Natural killer cell treated with Interleukin-12 subunit alpha and Interleukin-12 subunit beta and Interleukin-15 and Interleukin-18, amount 100 ng/mL, for 72 hours (primary cell): ENCODE results near the gene B3GAT3. TPM values are rescaled to one million over a fixed set of nuclear protein-coding genes. Genes with fewer than 3 reads are reported as not detected.
"Not testable (repeated sequence)": the region's sequence is repeated elsewhere in the genome, so short reads cannot be mapped to it uniquely, and the experiment has no call there.

Source experiments
- ATAC-seq, 2 donors: fragments of 150-1000 bp; cut with Tn5 transposase in 1 of 2; sonication (Bioruptor Pico), chemical (Tn5 transposase) in 1 of 2; 2 replicates each; pipeline ENCODE4 v1.10.0; 2021
- DNase-seq: peaks from one replicate; pipeline ENCODE4 v3.0.0; 2022; ENCODE audit warnings: low spot score
- H3K27ac Mint-ChIP-seq, 2 donors: 1 replicate in 1 of 2; 2 replicates in 1 of 2; pipeline ENCODE4 v1.8.0; 2022; ENCODE audit warnings: mixed read lengths in 2 of 2, mild to moderate bottlenecking in 1 of 2, moderate library complexity in 1 of 2
- H3K27me3 Mint-ChIP-seq, 2 donors: 1 replicate in 1 of 2; 2 replicates in 1 of 2; pipeline ENCODE4 v1.8.0; 2022; ENCODE audit warnings: mixed read lengths in 2 of 2
- H3K36me3 Mint-ChIP-seq: one replicate; pipeline ENCODE4 v1.8.0; 2022; ENCODE audit warnings: mixed read lengths
- H3K4me1 Mint-ChIP-seq, 2 donors: 1 replicate in 1 of 2; 2 replicates in 1 of 2; pipeline ENCODE4 v1.8.0; 2022; ENCODE audit warnings: low read depth in 2 of 2, mixed read lengths in 2 of 2, mild to moderate bottlenecking in 1 of 2
- H3K4me3 Mint-ChIP-seq: one replicate; pipeline ENCODE4 v1.8.0; 2022; ENCODE audit warnings: mixed read lengths
- H3K9me3 Mint-ChIP-seq: 2 replicates; pipeline ENCODE4 v1.8.0; 2022; ENCODE audit warnings: mixed read lengths
- total RNA-seq, 2 donors: library from RNA; stranded (reverse); gene quantifications; one replicate each; pipeline ENCODE4 v1.2.3, GENCODE V29; 2022

Gene B3GAT3
- total RNA-seq, 2 donors from 2014 or later, result 72.8 to 98.7 TPM

GRCh38 chr11:62650283-62650682 lies 28.5 kb upstream of the B3GAT3 start:
- Mint-ChIP-seq H3K4me1 (peaks cover 30 to 33% of the 10 kb centered on the region in 2 donors), H3K27ac (peak overlapping the region in 1 of 2 donors; percentile 60)
- H3K36me3 Mint-ChIP-seq, H3K4me3 Mint-ChIP-seq, ATAC-seq, H3K27me3 Mint-ChIP-seq, H3K9me3 Mint-ChIP-seq: not testable (repeated sequence)
- peak; percentile 44 for DNase-seq

GRCh38 chr11:62649486-62649885 lies 27.7 kb upstream of the B3GAT3 start:
- H3K27me3 Mint-ChIP-seq, result no peaks in the 10 kb centered on the region
- H3K27ac Mint-ChIP-seq, result no peak overlapping the region
- H3K36me3 Mint-ChIP-seq, result peaks cover 5% of the 10 kb centered on the region
- H3K4me1 Mint-ChIP-seq, result peaks cover 30 to 36% of the 10 kb centered on the region in 2 donors
- H3K4me3 Mint-ChIP-seq, result no peak overlapping the region
- ATAC-seq, result no peak
- H3K9me3 Mint-ChIP-seq, result no peaks in the 10 kb centered on the region
- no peak for DNase-seq

- no peak for DNase-seq
- Mint-ChIP-seq H3K4me1 (peaks cover 30 to 33% of the 10 kb centered on the region in 2 donors), H3K4me3 (no peak overlapping the region), H3K36me3 (peaks cover 5% of the 10 kb centered on the region), H3K9me3 (no peaks in the 10 kb centered on the region), H3K27ac (no peak overlapping the region), H3K27me3 (no peaks in the 10 kb centered on the region)
- no peak for ATAC-seq
Measured at GRCh38 chr11:62648967-62649364, 27.2 kb upstream of the B3GAT3 start.

GRCh38 chr11:62648185-62648966 lies 26.6 kb upstream of the B3GAT3 start:
- peaks cover 25 to 30% of the 10 kb centered on the region in 2 donors for H3K4me1 Mint-ChIP-seq
- no peak for ATAC-seq
- H3K9me3 Mint-ChIP-seq, result no peaks in the 10 kb centered on the region
- no peak overlapping the region for H3K27ac Mint-ChIP-seq
- no peak for DNase-seq
- H3K36me3 Mint-ChIP-seq, result peaks cover 5% of the 10 kb centered on the region
- no peaks in the 10 kb centered on the region for H3K27me3 Mint-ChIP-seq
- no peak overlapping the region for H3K4me3 Mint-ChIP-seq

- no peak overlapping the region for H3K27ac Mint-ChIP-seq
- H3K36me3 Mint-ChIP-seq, result peaks cover 5% of the 10 kb centered on the region
- no peak overlapping the region for H3K4me3 Mint-ChIP-seq
- H3K27me3 Mint-ChIP-seq, result no peaks in the 10 kb centered on the region
- ATAC-seq (no peak), DNase-seq (no peak)
- no peaks in the 10 kb centered on the region for H3K9me3 Mint-ChIP-seq
- H3K4me1 Mint-ChIP-seq, result peaks cover 21 to 27% of the 10 kb centered on the region in 2 donors
Measured at GRCh38 chr11:62647609-62648005, 25.8 kb upstream of the B3GAT3 start.

- Mint-ChIP-seq H3K4me3 (peak overlapping the region; percentile 97), H3K27ac (peak overlapping the region; percentile 88 to 97), H3K9me3 (no peaks in the 10 kb centered on the region), H3K27me3 (no peaks in the 10 kb centered on the region), H3K4me1 (peaks cover 15 to 22% of the 10 kb centered on the region in 2 donors), H3K36me3 (no peaks in the 10 kb centered on the region)
- ATAC-seq (no peak), DNase-seq (no peak)
Measured at GRCh38 chr11:62646825-62647608, 25.2 kb upstream of the B3GAT3 start.

GRCh38 chr11:62645946-62646824 lies 24.4 kb upstream of the B3GAT3 start, which contains the start of gene GANAB:
GANAB (minus strand) TSS chr11:62646613; CDS start chr11:62646599, 14 bp downstream.
- Mint-ChIP-seq H3K27ac (peak within 1 kb of the TSS; percentile 88 to 97), H3K9me3 (no peaks in the 10 kb centered on the region)
- peak; percentile 99 for DNase-seq

GRCh38 chr11:62645671-62645945 lies 23.8 kb upstream of the B3GAT3 start:
- H3K4me3 Mint-ChIP-seq, result peak overlapping the region; percentile 97
- no peak for DNase-seq
- H3K27me3 Mint-ChIP-seq, result no peaks in the 10 kb centered on the region
- no peaks in the 10 kb centered on the region for H3K36me3 Mint-ChIP-seq
- peak overlapping the region; percentile 88 to 97 for H3K27ac Mint-ChIP-seq
- peaks cover 15 to 22% of the 10 kb centered on the region in 2 donors for H3K4me1 Mint-ChIP-seq
- no peak for ATAC-seq
- H3K9me3 Mint-ChIP-seq, result no peaks in the 10 kb centered on the region

More at GRCh38 chr11:62645946-62646824, 24.4 kb upstream of the B3GAT3 start, which contains the start of gene GANAB:
- ATAC-seq, result peak; percentile 99
- H3K4me3 Mint-ChIP-seq, result peak within 1 kb of the TSS; percentile 97
- no peaks in the 10 kb centered on the region for H3K36me3 Mint-ChIP-seq
- peaks cover 11 to 20% of the 10 kb centered on the region in 2 donors for H3K4me1 Mint-ChIP-seq
- H3K27me3 Mint-ChIP-seq, result no peaks in the 10 kb centered on the region

GRCh38 chr11:62644220-62644619 lies 22.4 kb upstream of the B3GAT3 start:
- Mint-ChIP-seq H3K36me3 (peaks cover 6% of the 10 kb centered on the region), H3K27me3 (no peaks in the 10 kb centered on the region), H3K4me3 (peak overlapping the region; percentile 25), H3K27ac (peak overlapping the region; percentile 88 to 97), H3K4me1 (peaks cover 22 to 27% of the 10 kb centered on the region in 2 donors), H3K9me3 (no peaks in the 10 kb centered on the region)
- DNase-seq, result no peak
- no peak for ATAC-seq

- DNase-seq (no peak), ATAC-seq (no peak)
- peaks cover 9 to 17% of the 10 kb centered on the region in 2 donors for H3K4me1 Mint-ChIP-seq
- H3K4me3 Mint-ChIP-seq, result no peak overlapping the region
- H3K27ac Mint-ChIP-seq, result peak overlapping the region in 1 of 2 donors; percentile 80
- no peaks in the 10 kb centered on the region for H3K27me3 Mint-ChIP-seq
- no peaks in the 10 kb centered on the region for H3K9me3 Mint-ChIP-seq
- H3K36me3 Mint-ChIP-seq, result peaks cover 38% of the 10 kb centered on the region
Measured at GRCh38 chr11:62632492-62632891, 10.7 kb upstream of the B3GAT3 start.

GRCh38 chr11:62627713-62628112 lies 5.9 kb upstream of the B3GAT3 start:
- peaks cover 30% of the 10 kb centered on the region for H3K36me3 Mint-ChIP-seq
- ATAC-seq (no peak), DNase-seq (no peak)
- peaks cover 0 to 10% of the 10 kb centered on the region in 2 donors for H3K4me1 Mint-ChIP-seq
- H3K4me3 Mint-ChIP-seq, result no peak overlapping the region
- H3K9me3 Mint-ChIP-seq, result no peaks in the 10 kb centered on the region
- peak overlapping the region in 1 of 2 donors; percentile 43 for H3K27ac Mint-ChIP-seq
- no peaks in the 10 kb centered on the region for H3K27me3 Mint-ChIP-seq

GRCh38 chr11:62622476-62623089 lies 797 bp upstream of the B3GAT3 start:
- no peak for DNase-seq
- Mint-ChIP-seq H3K4me1 (peaks cover 17 to 20% of the 10 kb centered on the region in 2 donors), H3K4me3 (peak overlapping the region; percentile 100), H3K27ac (peak overlapping the region; percentile 96 to 99), H3K27me3 (no peaks in the 10 kb centered on the region), H3K36me3 (peaks cover 18% of the 10 kb centered on the region), H3K9me3 (no peaks in the 10 kb centered on the region)
- no peak for ATAC-seq

GRCh38 chr11:62621027-62621566 lies 689 bp downstream of the B3GAT3 start:
- no peaks in the 10 kb centered on the region for H3K27me3 Mint-ChIP-seq
- DNase-seq, result no peak
- ATAC-seq, result no peak
- peak overlapping the region; percentile 96 to 99 for H3K27ac Mint-ChIP-seq
- no peaks in the 10 kb centered on the region for H3K9me3 Mint-ChIP-seq
- peaks cover 17 to 20% of the 10 kb centered on the region in 2 donors for H3K4me1 Mint-ChIP-seq
- peak overlapping the region; percentile 100 for H3K4me3 Mint-ChIP-seq
- peaks cover 16% of the 10 kb centered on the region for H3K36me3 Mint-ChIP-seq
